Ramos (cell line): ENCODE measurements around the gene ARHGEF4.

ENCODE experiments used
- in situ Hi-C: fragments of 300-500 bp; cut with MboI; formaldehyde crosslinking; loops from one replicate; pipeline ENCODE4 v1.14.3; 2022; ENCODE audit warnings: low sequenced_read_pairs; ENCODE audit not compliant: unreplicated experiment

Gene ARHGEF4

DNA sequence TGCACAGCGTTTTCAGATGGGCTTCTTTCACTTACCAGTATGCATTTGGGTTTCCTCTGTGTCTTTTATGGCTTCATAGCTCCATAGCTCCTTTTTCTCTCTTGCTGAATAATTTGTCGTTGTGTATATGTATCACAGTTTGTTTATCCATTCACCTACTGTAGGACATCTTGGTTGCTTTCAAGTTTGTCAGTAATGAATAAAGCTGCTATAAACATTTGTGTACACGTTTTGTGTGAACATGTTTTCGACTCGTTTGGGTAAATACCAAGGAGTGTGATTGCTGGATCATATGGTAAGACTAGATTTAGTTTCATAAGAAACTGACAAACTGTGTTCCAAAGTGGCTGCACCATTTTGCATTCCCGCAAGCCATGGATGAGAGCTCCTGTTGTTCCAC, 161.8 kb downstream of the ARHGEF4 start:
- in situ Hi-C loops, result no loop called here

DNA sequence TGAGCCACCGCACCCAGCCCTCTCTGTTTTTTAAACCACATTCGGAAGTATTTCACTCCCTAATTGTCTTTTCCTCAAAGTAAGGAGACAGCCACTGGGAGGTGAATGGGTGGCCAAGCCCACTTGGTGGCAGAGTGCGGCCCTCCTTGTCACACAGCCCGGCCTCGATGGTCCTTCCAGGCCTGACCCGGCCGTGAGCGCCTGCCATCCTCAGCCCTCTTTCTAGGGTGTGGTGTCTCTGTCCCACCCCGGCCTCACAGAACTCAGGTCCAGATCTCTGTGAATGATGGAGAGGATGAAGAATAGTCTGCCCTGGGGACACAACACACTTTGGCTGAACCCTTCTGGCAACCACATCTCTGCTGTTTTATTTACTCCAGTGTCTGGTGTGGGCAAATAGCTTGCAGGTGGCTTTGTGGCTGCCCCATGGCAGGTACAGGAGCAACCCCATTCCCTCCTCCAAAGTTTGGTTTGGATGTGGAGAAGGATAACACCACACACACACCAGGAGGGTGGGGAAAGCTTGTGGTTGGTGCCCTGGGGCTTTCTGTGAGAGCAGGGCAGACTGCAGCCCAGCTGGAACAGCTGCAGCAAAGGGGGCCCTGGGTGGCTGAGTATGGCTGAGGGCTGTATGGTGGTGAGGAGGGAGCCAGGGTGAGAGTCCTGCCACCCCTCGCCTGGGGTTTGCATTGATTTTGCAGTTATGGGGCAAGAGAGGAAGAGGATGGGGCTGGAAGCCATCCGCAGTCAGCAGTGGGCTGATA, 167.9 kb downstream of the ARHGEF4 start:
- in situ Hi-C loops, result no loop called here

DNA sequence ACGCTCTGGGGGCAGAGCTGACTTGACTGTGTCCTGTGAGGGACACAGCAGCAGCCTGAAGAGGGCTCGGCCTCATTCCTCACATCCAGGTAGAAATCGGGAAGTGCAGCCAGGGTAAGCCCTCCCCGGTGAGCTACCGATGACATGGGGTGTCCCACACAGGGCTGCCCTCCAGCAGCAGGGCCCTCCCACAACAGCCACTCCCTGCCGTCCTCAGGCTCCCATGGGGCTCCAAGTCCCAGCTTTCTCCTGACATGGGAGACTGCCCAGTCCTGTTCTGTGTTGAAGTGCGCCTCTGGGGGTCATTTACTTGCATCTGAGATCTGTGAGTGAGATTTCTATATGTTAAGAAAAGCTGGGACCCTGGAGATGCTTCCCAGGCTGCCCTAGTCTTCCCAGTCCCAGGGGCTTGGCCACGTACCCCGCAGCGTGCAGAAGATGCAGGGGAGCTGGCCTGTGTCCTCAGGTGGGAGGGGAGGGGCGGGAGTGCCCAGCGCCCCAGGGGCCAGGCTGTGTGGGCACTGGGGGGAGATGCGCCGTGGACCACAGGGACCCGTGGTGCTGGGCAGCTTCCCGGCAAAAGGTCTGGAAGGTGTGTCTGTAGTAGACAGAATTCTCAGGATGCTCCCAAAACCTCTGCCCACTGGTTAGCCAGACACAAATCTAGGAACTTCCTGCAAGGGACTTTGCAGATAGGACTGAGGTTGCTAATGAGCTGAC, 168.7 kb downstream of the ARHGEF4 start:
- in situ Hi-C loops, result no loop called here

DNA sequence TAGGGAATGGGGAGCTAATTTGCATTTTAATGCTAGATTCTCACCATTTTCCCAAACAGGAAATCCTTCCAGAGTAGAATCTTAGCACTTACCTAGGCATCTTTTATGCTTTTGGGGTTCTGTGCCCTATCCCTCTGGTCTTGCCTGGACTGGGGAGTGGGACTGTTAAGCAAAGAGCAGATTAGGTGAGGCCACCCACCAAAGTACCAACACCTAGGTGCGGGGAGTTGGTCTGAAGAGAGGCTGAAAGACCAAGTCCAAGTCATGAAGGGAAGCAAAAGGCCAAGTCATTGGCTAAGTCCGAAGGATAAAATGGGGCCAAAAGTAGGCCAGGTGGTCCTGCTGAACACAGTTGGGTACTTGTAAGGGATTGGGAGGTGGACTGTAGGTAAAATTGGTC, 169.8 kb downstream of the ARHGEF4 start:
- in situ Hi-C loops, result no loop called here

DNA sequence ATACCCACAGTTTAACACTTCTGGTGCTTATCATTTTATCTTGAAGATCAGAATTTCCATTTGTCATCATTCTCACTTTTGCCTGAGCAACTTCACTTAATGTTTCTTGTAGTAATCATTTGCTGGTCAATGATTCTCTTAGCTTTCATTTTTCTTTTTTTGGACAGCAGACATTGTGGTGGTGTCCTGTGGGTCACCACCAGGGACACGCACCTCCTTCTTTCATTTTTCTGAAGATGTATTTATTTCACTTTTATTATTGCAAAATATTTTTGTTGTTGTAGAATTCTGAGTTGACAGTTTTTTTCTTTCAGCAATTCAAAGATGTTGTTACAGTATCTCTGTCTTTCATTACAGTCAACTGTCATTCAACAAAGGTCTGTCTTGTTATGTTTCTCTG, 172.3 kb downstream of the ARHGEF4 start:
- in situ Hi-C loops, result no loop called here

DNA sequence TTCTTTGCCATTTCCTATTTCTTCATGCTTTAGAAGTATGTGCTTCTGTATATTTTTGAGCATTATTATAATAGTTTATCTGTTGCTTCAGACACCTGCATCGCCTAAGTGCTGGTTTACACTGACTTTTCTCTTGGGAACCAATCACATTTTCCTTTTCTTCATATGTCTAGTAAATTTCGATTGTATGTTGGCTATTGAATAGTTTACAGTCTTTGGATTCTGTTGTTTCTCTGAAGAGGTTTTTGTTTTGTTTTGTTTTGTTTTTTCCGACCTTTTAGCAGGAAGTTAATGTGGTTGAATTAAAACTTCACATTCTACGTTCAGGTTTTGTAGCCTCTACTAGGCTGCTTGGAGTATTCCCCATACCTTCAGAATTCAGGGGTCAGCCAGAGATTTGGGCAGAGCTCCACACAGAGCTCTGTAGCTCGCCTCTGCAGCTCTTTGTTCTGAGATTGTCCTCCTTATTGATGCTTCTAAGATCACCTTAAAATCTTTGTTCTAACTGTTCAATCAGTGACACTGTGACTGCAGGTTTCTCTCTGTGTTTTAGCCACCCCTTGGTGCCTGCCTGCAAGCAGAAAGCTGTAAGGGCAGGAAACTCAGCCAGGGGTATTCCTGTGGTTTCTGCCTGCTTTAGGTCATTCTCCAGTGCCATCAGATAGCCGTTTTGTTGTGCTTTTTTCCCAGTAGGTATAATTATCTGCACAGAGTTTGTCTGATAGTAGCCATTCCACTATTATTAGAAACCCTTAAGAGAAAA, 173.2 kb downstream of the ARHGEF4 start:
- in situ Hi-C loops, result no loop called here

DNA sequence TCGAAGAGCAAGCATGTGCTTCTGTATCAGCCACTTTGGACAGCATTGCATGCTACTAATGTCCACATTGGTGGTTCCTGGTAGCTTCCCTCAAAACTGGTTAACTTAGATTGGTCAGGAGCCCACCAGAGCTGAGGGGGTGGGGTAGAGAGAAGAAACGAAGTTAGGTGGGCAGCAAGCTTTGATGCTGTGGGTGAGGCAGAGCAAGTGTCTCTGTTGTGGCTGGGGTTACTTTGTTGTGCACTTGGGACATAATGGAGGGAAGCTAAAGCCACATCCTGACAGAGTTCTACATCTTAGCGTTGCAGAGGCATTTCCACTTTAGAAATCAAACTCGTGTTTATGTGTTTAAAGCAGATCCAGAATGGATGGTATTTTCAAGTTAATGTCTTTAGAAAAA, 173.9 kb downstream of the ARHGEF4 start:
- in situ Hi-C loops, result no loop called here

DNA sequence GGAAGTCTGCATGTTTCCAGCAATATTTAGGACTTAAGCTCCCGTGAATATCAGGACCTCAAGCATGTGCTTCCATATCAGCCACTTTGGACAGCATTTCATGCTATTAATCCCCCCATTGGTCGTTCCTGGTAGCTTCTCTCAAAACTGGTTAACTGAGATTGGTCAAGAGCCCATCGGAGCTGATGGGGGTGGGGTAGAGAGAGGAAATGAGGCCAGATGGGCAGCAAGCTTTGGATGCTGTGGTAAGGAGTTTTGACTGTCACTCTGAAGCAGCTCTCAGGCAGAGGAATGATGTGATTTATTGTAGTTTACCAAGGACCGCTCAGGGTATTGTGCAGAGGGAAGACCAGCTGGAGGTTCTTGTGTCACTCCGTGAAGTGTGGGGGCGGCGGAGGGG, 174.8 kb downstream of the ARHGEF4 start:
- in situ Hi-C loops, result no loop called here

DNA sequence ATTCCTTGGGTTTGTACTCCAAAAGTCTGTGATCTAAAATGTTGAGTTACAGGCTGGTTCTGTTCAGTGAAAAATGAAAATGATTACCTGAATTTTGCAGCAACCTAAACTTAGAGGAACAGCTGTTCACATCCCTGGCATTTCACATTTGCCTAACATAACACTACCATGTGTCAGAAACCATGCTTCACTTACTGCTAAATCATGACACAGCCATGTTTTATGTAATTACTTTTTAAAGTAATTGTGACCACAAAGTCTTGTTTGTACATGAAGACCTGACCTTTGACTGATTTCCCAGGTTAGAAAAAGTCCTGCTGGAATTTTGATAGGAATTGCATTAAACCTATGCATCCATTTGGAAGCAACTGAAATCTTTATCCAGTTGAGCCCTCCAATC, 177.4 kb downstream of the ARHGEF4 start:
- in situ Hi-C loops, result no loop called here

DNA sequence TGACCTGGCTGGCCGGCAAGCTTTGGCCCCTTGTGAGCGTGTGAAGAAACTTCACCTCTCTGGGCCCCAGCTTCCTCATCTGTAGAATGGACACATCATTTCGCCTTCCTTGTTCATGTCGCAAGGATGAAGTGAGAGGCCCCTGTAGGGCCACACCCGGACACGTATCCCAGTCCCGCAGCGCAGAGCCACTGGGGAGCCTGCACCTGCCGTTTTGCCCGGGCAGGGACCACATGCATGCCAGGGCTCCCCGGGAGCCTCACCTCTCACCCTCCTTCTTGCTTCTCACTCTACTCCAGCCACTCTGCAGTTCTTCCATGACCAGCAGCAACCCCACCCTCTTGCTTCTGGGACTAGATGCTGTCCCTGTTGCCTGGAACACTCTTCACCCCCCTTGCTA, 179.1 kb downstream of the ARHGEF4 start:
- in situ Hi-C loops, result no loop called here

DNA sequence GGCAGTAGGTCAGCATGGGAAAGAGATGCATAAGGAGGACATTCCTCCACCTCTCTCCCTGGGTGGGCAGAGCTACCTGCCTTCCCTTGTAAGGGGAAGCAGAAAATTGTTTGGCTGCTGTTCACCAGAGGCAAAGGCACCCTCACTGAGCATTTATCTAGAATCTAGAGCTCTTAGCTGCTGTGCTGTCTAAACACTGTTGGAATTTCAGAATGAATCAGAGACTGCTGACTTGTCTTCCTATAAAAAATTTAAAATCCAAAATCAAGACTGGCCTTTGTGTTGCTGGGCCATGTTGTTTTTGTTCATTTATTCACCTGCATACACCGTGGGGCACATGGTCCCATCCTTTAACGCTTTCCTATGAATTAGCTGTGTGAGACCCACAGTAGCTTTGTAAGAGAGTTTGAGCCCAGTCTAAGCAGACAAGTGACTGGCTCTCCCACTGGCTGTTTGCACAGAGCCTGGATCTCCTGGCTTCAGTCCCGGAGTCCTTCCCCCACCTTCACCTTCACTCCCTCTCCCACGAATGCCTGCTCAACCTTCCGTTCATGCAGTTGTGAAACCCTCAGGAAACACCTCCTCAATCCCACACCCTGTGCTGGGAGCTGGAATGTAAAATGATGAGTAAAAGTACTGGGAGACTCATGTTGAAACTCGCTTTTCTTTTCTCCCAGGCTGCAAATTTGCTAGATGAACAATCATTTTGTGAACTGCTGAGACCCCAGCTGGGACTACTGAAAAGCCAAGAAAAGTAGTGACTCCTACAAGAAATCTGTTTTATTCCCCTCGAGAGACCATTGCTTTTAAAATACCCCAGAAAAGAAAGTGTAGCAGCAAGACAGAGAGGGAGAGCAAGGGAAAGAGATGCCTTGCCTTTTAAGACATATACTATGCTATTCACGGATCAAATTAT, 180.4 kb downstream of the ARHGEF4 start:
- in situ Hi-C loops, result no loop called here

DNA sequence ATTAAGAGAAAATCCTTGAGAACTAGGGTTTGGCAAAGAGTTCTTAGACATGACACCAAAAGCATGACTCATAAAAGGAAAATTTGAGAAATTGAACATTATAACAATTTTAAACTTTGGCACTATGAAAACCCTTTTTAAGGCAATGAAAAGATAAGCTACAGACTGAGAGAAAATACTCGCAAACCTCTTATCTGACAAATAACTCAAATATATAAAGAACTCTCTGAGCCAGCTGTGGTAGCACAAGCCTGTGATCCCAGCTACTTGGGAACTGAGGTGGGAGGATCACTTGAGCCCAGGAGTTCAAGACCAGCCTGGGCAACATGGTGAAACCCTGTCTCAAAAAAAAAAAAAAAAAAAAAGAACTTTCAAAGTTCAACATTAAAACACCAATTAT, 186.0 kb downstream of the ARHGEF4 start:
- in situ Hi-C loops, result no loop called here

DNA sequence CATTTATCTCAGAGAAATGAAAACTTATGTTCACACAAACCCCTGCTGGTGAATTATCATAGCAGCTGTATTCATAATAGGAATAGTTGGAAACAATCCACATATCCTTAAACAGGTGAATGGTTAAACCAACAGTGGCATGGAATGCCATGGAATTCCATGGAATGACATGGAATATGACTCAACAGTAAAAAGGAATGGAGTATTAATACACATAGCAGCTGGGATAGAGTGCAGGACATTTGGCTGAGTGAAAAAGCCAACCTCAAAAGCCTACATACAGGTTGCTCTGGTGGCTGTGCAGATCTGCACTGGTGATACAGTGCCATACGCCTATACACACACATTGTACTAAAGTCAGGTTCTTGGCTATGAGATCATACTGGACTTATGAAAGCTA, 187.0 kb downstream of the ARHGEF4 start:
- in situ Hi-C loops, result no loop called here

DNA sequence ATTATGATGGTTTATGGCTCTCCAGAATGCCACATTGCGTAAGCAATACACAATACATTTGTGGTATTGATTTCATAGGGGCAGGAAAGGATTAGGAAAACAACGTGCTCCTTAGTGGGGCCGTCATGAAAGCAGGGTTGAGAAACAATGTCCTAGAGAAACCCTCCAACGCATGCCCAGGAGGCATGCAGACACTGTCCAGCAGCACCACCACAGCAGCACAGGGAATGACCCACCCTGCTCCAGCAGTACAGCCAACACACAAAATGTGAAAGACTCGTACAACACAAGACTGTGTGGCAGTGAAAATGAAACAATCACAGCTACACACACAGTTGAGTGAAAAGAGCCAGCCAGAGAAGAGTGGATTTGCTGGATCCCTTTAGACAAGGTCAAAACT, 190.2 kb downstream of the ARHGEF4 start:
- in situ Hi-C loops, result no loop called here

DNA sequence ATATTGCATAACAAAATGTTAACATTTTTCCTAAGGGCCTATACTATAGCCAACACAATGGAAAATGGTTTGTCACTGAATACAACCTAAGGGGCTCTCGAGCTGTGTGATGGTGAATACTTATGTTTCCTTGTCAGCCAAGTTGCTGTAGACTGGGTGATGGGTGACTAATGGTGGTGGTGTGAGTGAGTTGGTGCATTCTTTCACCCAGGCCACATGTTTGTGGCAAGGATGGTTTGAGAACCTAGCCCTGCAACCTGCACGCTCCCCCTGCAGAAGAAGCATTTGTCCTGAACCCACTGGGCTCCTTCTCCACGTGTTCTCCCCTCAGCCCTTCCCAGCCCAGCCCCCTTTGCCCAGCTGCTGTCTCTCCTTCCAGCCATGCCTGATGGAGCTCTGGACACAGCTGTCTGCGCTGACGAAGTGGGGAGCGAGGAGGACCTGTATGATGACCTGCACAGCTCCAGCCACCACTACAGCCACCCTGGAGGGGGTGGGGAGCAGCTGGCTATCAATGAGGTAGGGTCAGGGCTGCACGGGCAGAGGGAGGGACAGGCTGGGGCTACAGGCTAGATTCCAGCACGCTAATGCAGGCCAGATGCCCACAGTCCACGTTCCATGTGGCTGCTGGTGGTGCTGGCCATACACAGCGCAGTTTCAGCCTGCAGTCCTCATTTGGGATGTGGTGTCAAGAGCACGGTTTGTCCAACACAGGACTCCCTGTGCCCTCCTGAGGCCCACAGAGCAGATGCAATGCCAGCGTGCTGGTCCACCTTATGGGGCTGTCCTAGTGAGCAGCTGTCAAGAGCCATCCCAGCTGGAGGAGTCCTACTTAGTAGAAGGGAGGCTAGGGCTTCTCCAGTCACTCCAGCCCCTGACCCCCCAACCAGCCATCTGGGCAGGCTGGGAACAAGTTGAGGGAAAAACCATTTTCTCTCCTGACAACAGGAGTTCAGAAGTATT, 191.1 kb downstream of the ARHGEF4 start:
- in situ Hi-C loops, result no loop called here

DNA sequence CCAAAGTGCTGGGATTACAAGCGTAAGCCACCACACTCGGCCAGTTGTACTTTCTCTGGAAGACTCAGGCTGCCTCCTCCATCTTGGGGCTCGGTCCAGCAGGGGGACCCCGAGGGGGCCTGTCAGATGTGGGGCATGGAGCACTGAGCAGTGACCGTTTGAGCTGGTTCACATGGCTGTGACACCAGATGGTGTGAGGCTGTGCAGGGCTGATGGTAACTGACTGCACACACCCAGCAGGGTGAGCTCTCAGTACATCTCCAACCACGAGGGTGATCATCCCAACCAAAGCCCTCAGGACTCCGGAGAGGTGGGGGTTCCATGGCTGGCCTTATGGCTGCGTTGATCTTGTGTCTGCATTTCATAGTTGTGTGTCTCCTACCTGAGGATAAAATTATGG, 193.1 kb downstream of the ARHGEF4 start:
- in situ Hi-C loops, result no loop called here

DNA sequence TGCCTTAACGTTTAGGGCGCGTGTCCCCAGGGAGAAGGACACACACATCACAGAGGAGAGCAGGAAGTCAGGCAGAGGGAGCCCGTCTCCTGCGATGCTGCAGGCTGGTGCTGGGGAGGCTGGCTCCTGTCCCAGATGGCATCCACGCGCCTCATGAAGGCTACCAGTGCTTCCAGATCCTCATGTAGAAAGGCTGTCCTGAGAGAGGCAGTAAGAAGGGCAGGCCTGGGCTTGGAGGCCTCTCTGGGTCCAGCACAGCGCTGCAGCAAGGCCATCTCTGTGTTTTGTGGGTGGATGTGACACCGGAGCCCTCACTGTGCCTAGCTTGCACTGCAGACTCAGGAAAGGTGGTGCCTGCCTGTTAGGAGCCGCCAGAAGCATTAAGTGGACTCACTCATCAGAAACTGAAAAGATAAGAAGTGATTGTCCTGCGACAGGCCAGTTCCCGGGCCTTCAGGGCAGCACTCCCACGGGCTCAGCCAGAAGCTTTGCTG, 193.8 kb downstream of the ARHGEF4 start:
- in situ Hi-C loops, result no loop called here

DNA sequence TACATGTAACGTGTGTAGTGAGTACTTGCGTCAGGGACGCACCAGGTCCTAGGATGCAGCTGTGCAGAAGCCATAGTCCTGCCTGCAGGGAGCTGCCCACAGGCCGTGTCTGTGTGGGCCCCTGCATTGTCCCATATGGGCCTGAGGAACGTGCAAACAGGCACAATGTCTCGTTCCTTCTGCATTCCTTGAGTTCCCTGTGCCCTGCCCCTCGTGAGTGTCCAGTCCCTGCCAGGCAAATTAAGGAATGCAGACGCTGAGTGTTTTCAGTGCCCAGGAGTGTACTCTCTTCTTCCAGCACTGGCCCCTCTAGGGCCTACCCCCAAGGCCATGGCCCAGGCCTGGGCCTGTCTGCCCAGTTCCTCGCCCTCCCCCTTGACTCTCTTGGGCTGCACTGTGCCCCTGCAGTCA, 194.7 kb downstream of the ARHGEF4 start:
- in situ Hi-C loops, result no loop called here

DNA sequence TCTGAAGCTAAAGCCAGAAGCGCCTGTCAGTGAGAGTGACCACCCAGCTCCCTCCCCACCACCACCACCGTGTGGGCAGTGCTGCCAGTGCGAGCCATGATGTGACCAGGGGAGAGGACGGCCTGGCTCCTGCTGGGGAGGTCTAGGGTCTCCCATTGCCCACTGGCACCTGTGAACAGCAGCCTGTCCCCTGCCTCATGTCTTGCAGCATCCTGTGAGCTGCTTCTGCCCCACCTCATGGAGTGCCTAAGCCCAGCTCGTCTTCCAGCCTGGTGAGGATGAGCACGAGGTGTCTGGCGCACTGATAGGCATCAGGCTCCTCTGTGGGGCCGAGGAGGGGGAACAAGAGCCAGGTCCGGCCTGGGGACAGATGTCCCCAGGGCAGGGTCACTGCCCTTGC, 195.2 kb downstream of the ARHGEF4 start:
- in situ Hi-C loops, result no loop called here
